GM12875 (cell line): ENCODE results near the gene NCOA3.

Experiments used
- H3K4me3 ChIP-seq: one replicate; pipeline ENCODE4 v1.5.1; 2011; ENCODE audit warnings: low read depth, low read length, control low read depth
- TF ChIP-seq, protein P1 (sequence below): IDR thresholded peaks from 2 replicates; pipeline ENCODE4 v1.5.1; 2011; ENCODE audit warnings: low read depth, mild to moderate bottlenecking, control low read depth, inconsistent platforms, low read length, moderate library complexity, borderline replicate concordance; ENCODE audit not compliant: insufficient read depth

NCOA3 gene

DNA sequence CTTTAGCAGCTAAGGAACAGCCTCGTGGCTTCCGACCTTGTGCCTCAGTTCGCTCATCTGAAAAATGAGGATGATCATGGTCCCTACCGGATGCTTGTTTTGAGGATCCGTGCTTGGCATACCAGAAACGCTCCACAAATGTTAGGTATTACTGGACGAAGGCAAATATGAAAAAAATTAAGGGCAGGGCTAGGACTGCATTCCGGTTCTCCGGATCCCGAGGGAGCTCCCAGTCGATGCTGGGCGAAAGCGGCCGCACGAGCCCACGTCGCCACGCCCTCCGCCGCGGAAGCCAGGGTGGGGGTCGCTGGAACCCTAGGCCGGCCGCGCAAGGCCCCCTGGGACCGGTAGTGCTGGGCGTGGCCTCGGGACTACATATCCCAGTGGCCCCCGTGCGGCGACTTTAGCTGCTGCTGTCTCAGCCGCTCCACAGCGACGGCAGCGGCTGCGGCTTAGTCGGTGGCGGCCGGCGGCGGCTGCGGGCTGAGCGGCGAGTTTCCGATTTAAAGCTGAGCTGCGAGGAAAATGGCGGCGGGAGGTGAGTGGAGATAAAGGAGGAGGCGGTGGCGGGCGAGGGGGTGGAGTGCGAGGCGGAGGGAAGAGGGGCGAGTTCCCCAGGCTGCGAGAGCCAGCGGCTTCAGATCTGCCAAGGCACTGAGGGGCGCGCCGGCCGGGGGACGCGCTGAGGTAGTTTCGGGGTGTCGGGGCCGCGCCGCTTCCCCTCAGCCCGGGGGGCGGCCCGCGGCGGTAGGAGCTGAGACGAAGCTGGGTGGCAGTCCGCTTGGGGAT lies at the start of gene NCOA3:
TSS of gene NCOA3 (plus strand) at position 406 of the 789 bp plus-strand sequence. CDS start 120,361 bp downstream, outside the sequence.
- TF ChIP-seq, protein P1, sequence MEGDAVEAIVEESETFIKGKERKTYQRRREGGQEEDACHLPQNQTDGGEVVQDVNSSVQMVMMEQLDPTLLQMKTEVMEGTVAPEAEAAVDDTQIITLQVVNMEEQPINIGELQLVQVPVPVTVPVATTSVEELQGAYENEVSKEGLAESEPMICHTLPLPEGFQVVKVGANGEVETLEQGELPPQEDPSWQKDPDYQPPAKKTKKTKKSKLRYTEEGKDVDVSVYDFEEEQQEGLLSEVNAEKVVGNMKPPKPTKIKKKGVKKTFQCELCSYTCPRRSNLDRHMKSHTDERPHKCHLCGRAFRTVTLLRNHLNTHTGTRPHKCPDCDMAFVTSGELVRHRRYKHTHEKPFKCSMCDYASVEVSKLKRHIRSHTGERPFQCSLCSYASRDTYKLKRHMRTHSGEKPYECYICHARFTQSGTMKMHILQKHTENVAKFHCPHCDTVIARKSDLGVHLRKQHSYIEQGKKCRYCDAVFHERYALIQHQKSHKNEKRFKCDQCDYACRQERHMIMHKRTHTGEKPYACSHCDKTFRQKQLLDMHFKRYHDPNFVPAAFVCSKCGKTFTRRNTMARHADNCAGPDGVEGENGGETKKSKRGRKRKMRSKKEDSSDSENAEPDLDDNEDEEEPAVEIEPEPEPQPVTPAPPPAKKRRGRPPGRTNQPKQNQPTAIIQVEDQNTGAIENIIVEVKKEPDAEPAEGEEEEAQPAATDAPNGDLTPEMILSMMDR, result peak; percentile 44
- peak within 1 kb of the TSS; percentile 73 for H3K4me3 ChIP-seq

DNA sequence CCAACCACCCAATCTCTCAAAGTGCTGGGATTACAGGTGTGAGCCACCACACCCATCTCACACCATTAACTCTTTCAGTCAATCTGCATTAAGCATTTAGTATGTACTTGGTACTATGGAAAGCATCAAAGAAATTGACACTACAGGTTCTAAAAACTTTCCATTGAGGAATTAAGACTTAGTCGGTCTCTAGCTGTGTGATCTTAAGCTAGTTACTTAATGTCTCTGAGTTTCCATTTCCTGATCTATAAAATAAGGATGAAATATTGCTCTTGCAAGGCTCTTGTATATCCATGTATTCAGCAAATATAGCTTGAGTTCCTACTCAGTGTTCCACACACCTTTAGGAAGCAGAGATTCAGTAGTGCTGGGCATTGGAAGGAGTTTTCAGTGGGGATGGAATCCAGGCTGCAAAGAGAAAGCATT lies 48.9 kb upstream of the NCOA3 start:
- TF ChIP-seq, protein P1, result no peak
- H3K4me3 ChIP-seq, result no peak overlapping the region

DNA sequence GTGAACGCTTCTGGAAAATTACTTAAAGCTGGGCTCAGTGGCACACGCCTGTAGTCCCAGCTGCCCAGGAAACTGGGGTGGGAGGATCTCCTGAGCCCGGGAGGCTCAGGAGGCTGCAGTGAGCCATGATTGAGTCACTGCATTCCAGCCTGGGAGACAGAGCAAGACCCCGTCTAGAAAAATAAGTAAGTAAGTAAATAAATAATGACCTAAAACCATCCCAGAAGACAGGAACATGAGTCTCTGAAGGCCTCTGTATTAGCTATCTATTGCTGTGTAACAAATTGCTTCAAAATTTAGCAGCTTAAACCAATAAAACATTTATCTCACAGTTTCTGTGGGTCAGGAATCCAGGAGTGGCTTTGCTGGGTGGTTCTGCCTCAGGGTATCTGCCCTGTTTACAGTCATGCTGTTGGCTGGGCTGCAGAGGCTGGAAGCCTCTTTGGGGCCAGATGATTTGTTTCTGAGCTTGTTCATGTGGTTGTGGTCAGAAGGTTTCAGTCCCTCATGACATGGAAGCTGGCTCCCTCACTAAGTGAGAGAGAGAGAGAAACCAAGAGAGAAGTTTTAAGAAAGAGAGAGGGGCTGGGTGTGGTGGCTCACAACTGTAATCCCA lies 48.4 kb upstream of the NCOA3 start:
- TF ChIP-seq, protein P1, result no peak
- no peak overlapping the region for H3K4me3 ChIP-seq

DNA sequence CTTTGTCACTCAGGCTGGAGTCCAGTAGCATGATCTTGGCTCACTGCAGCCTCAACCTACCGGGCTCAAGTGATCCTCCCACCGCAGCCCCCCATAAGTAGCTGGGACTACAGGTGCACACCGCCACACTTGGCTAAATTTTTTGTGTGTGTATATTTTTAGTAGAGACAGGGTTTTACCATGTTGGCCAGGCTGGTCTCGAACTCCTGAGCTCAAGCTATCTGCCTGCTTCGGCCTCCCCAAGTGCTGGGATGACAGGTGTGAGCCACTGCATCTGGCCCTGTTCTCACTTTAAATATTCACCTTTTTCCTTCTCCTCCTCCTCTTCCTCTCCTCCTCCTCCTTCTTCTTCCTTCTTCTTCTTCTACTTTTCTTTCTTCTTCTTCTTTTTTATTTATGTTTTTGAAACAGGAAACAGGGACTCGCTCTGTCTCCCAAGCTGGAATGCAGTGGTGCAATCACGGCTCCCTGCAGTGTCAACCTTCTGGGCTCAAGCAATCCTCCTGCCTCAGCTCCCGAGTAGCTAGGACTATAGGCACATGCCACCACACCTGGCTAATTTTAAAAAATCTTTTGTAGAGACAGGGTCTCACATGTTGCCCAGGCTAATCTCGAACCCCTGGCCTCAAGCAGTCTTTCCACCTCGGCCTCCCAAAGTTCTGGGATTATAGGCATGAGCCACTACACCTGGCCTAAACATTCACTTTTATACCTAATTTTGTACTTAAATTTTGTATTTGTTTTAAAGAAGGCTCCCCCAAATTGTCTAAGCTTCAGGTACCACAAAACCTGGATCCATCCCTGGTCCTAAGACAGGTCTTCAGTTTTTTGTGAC lies 47.2 kb upstream of the NCOA3 start:
- no peak overlapping the region for H3K4me3 ChIP-seq
- TF ChIP-seq, protein P1, result no peak

DNA sequence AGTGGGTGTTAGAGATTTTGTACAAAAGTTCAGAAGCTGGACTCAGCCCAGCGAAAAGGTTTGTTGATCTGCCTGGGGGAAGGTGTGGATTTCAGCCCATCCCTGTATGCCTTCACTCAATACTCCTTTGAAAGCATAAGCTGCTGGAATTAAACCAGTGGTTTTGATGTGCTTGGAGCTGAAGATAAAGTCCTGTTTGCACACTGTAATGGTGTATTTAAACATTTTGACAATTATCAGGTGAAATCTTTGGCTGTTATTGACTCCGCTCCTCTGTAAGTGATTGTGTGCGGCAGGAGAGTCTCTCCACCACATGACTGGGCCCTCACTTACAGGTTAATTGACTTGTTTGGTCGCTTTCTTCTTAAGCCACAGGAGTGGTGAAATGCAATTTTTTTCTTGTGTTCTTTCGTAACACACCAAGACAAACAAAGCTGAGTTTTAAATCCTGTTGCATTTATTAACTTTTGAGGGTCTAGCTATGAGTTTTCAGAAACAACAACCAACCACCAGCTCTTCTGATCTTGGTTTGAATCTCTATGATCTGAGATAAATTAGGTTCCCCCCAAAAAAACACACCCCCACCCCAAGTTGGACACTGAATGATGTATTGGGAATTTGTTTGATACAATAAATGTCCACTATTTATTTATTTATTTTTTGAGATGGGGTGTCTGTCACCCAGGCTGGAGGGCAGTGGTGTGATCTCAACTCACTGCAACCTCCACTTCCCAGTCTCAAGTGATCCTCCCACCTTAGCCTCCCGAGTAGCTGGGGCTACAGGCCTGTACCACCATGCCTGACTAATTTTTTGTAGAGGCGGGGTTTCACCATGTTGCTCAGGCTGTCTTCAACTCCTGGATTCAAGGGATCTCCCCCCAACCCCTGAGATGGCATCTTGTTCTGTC lies 46.3 kb upstream of the NCOA3 start:
- TF ChIP-seq, protein P1, result no peak
- H3K4me3 ChIP-seq, result no peak overlapping the region

DNA sequence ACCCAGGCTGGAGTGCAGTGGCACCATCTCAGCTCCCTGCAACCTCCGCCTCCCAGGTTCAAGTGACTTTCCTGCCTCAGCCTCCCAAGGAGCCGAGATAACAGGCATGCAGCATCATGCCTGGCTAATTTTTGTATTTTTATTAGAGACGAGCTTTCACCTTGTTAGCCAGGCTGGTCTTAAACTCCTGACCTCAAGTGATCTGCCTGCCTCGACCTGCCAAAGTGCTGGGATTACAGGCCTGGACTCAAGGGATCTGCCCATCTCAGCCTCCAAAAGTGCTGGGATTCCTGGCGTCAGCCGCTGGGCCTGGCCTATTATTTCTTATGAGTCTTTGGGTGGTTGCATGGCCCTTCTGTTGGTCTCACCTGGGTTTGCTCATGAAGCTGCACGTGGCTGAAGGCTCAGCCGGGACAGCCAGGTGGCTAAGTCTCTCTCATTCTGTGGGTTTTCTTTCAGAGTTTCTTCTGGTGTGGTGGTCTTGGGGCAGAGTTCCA lies 45.6 kb upstream of the NCOA3 start:
- TF ChIP-seq, protein P1, result no peak
- H3K4me3 ChIP-seq, result no peak overlapping the region
